ENCODE results near the gene HDAC4.

The HDAC4 gene

DNA sequence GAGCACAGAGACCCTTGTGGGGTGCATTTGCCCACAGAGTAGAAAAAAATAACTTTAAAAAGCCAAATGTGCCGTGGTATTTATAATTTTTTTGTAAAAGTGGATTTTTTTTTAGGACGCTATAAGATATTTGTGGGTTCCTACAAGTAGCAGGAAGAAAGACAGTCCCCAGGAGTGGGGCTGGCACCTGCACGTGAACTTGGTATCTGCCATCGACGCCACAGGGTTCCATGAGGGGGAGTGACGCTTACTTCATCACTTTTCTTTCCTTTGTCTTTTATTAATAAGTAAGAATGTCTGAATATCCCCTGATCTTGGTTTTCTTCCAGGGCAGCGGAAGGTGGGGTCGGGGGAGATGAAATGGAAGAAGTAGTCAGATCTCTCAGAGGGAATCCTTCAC lies 345.9 kb downstream of the HDAC4 start:
- H3K9me3 ChIP-seq (replicated peaks; ENCODE audit: low read length), result no peaks in the 10 kb centered on the region
- H3K27me3 ChIP-seq (ENCODE audit: control insufficient read depth, insufficient read depth, low read length), result no peaks in the 10 kb centered on the region
- no peak overlapping the region for H3K4me3 ChIP-seq (ENCODE audit: low read length)
- no peak overlapping the region for H3K4me2 ChIP-seq (ENCODE audit: low read length)
- peaks cover under 1% of the 10 kb centered on the region for H3K4me1 ChIP-seq (ENCODE audit: control insufficient read depth, insufficient read depth, low read length)
- H3K36me3 ChIP-seq (ENCODE audit: insufficient read depth, low read length), result no peaks in the 10 kb centered on the region
- H3K9ac ChIP-seq (ENCODE audit: low read depth, low read length), result no peak overlapping the region

DNA sequence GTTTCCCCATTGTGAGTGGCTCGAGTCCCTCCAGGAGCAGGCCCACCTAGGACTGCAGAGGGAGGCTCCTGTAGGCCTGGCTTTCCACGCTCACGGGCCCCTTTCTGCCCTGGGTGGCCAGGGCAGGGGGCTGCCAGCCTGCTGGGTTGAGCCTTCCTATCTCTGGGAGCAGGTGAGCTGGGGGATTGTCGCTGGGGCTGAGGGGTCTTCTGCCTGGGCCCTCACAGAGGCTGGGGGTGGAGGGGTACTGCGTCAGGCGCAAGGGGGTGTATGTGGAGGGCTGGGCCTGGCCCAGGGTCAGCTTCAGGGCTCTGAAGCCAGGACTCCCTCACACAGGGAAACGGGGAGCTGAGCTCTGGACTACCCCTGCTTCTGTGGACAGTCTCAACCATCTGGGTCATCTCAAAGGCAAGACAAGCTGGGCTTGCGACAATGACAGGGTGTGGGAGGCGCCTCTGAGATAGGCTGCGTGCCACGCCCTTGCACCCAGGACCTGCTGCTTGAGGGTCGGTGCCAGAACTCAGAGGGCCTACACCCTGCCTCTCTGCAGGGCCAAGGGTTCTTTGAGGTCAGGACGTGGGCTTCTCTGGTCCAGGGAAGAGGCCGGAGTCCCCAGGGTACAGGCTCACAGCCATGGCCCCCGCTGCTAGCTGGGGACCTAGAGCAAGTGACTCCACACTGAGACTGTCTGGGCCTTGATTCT lies 346.9 kb downstream of the HDAC4 start:
- H3K4me2 ChIP-seq (ENCODE audit: low read length), result no peak overlapping the region
- H3K4me1 ChIP-seq (ENCODE audit: control insufficient read depth, insufficient read depth, low read length), result peaks cover 11% of the 10 kb centered on the region
- H3K9me3 ChIP-seq (replicated peaks; ENCODE audit: low read length), result no peaks in the 10 kb centered on the region
- no peak overlapping the region for H3K4me3 ChIP-seq (ENCODE audit: low read length)
- H3K9ac ChIP-seq (ENCODE audit: low read depth, low read length), result no peak overlapping the region
- H3K36me3 ChIP-seq (ENCODE audit: insufficient read depth, low read length), result no peaks in the 10 kb centered on the region
- H3K27me3 ChIP-seq (ENCODE audit: control insufficient read depth, insufficient read depth, low read length), result no peaks in the 10 kb centered on the region

DNA sequence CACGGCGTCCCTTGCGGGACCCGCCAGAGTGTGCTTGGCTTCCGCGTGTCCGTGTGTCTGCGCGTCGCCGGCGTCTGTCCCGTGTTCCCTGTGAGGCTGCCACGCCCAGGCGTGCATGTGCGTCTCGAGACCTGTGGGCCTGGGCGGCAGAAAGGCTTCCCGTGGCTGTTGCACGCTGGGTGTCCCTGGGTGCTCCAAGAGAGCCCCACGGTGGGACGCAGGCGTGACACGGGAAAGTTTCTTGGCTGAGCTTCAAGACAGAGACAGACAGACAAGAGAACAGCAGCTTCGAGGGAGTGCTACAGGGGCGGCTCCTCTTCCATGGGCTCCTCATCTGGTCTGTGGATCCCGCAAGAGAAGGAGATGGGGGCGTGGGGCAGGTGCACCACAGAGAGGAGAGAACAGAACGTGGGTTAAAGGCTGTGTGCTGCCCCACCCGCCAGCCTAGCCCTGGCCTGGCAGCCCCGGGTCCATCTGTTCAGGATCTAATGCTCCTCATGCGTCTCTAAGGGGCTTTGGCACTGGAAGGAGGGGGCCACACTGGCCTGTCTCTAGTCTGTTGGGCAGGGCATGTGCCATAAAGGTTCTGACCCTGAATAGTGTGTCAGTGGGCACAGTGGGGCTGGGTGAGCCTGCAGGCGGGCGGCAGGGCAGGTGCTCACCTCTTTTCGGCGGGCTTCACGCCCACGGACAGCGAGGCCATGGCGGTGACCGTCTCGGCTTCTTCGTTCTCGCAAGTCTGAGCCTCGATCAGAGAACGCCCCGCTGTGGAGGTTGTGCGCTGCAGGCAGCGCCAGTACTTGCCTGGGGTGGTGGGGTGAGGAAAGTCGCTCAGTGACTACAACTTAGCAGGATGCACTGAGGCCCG lies 347.8 kb downstream of the HDAC4 start:
- H3K9me3 ChIP-seq (replicated peaks; ENCODE audit: low read length), result no peaks in the 10 kb centered on the region
- no peaks in the 10 kb centered on the region for H3K27me3 ChIP-seq (ENCODE audit: control insufficient read depth, insufficient read depth, low read length)
- no peaks in the 10 kb centered on the region for H3K36me3 ChIP-seq (ENCODE audit: insufficient read depth, low read length)
- no peak overlapping the region for H3K9ac ChIP-seq (ENCODE audit: low read depth, low read length)
- H3K4me1 ChIP-seq (ENCODE audit: control insufficient read depth, insufficient read depth, low read length), result peaks cover 13% of the 10 kb centered on the region
- H3K4me2 ChIP-seq (ENCODE audit: low read length), result no peak overlapping the region
- H3K4me3 ChIP-seq (ENCODE audit: low read length), result no peak overlapping the region

DNA sequence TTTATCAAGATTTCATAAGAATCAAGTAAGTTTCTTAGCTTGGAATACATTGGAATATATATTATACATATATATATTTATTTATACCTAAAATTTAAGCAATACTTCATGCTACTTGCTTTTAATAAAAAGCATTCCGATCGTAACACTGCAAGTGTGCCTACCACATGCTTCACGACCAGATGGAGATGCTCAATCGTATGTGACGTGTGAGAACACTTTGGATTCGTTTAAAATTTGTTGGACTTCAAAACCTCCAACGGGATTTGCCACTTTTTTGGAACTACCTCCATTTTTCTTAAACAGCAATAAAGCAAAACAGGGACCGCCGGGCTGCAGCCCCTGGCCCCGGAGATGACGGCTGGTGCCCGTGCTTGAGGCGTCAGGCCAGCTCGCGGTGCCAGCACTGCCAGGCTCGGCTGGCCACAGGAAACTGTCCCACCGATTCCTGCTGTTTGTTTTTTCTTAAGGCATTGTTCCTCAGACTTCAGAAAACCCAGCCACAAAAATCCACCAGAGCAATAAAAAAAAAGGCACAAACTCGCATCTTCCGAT lies 348.9 kb downstream of the HDAC4 start:
- no peak overlapping the region for H3K4me2 ChIP-seq (ENCODE audit: low read length)
- no peaks in the 10 kb centered on the region for H3K27me3 ChIP-seq (ENCODE audit: control insufficient read depth, insufficient read depth, low read length)
- H3K9me3 ChIP-seq (replicated peaks; ENCODE audit: low read length), result no peaks in the 10 kb centered on the region
- H3K9ac ChIP-seq (ENCODE audit: low read depth, low read length), result no peak overlapping the region
- H3K4me3 ChIP-seq (ENCODE audit: low read length), result no peak overlapping the region
- peaks cover 13% of the 10 kb centered on the region for H3K4me1 ChIP-seq (ENCODE audit: control insufficient read depth, insufficient read depth, low read length)
- H3K36me3 ChIP-seq (ENCODE audit: insufficient read depth, low read length), result no peaks in the 10 kb centered on the region

DNA sequence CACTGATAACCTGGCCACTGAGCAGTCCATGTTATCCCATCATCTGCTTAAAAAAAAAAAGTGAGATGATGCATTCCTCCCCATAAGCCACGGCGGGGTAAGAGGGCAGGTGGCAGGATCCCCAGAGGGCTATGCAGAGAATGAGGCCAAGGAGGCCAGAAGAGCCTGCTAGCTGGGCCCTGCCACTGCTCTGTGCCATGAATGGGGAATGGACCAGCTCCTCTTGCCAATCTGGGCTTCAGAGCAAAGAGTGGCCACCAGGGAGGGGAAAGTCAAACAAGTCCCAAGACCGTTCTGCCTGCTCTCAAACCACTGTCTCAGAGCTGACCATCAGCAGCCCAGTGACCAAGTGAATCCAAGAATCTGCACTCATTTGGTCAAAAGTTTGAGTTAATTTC lies 350.6 kb downstream of the HDAC4 start:
- Histone ChIP-seq H3K36me3 (ENCODE audit: insufficient read depth, low read length) (no peaks in the 10 kb centered on the region), H3K4me2 (ENCODE audit: low read length) (no peak overlapping the region), H3K4me1 (ENCODE audit: control insufficient read depth, insufficient read depth, low read length) (peaks cover 13% of the 10 kb centered on the region), H3K4me3 (ENCODE audit: low read length) (no peak overlapping the region), H3K27me3 (ENCODE audit: control insufficient read depth, insufficient read depth, low read length) (no peaks in the 10 kb centered on the region), H3K9me3 (replicated peaks; ENCODE audit: low read length) (no peaks in the 10 kb centered on the region), H3K9ac (ENCODE audit: low read depth, low read length) (no peak overlapping the region)

DNA sequence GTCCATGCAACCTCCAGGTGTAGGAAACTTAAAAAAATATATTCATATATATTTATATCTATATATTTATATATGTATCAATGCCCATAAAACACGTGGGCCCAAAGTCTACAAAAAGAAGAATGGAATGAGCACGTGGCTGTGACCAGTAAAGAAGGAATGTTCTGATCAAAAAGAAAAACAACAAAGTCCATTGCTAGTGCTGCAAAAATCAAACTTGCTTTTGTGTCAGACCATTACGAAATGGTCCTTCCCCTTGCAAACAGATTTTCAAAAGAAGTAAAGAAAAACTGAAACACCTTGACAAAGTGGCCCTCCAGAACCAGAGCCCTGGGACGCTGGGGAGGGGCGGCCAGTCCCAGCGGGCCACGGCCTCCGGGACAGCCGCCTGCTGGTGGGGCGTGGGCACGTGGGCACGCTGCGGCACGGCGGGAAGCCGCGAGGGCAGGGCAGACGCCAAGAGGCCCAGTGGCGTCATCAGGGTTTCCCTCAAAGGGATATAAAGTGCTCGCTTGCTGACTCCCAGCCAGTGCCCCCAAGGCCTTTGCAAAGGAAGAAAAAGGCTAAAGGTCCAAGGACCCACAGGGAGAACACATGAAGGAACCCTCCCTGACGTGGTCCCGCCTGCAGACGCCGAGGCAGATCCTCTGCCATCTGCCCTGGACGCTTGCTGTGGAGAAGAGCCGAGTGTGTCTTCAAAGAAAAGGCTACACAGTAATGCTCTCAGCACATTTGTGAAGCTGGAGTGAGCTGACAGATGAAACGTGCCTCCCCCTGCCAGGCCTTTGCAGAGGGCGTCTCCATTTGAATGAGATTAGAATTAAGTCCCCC lies 351.2 kb downstream of the HDAC4 start:
- H3K9ac ChIP-seq (ENCODE audit: low read depth, low read length), result no peak overlapping the region
- peak overlapping the region; percentile 47 for H3K4me2 ChIP-seq (ENCODE audit: low read length)
- no peaks in the 10 kb centered on the region for H3K27me3 ChIP-seq (ENCODE audit: control insufficient read depth, insufficient read depth, low read length)
- no peaks in the 10 kb centered on the region for H3K36me3 ChIP-seq (ENCODE audit: insufficient read depth, low read length)
- no peaks in the 10 kb centered on the region for H3K9me3 ChIP-seq (replicated peaks; ENCODE audit: low read length)
- peaks cover 13% of the 10 kb centered on the region for H3K4me1 ChIP-seq (ENCODE audit: control insufficient read depth, insufficient read depth, low read length)
- H3K4me3 ChIP-seq (ENCODE audit: low read length), result no peak overlapping the region

DNA sequence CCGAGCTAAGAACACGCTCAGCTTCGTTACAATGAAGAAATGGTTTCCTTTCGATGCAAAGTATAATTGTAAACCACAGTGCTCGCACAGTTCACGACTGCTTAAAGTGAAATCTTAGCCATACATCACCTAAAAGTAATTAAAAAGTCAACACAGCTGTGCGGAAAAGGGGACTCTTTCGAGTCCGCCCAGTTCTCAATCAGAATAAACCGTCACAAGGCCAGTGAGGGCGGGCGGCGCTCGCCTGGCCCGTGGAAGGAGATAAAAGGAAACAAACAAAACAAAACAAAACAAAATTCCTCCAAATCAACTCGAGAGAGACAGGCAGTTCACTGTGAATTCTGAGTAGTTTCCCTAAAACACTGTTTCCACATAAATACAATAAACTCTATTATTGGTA lies 352.1 kb downstream of the HDAC4 start:
- no peaks in the 10 kb centered on the region for H3K9me3 ChIP-seq (replicated peaks; ENCODE audit: low read length)
- no peaks in the 10 kb centered on the region for H3K36me3 ChIP-seq (ENCODE audit: insufficient read depth, low read length)
- peaks cover 13% of the 10 kb centered on the region for H3K4me1 ChIP-seq (ENCODE audit: control insufficient read depth, insufficient read depth, low read length)
- H3K4me2 ChIP-seq (ENCODE audit: low read length), result no peak overlapping the region
- no peak overlapping the region for H3K4me3 ChIP-seq (ENCODE audit: low read length)
- H3K27me3 ChIP-seq (ENCODE audit: control insufficient read depth, insufficient read depth, low read length), result no peaks in the 10 kb centered on the region
- H3K9ac ChIP-seq (ENCODE audit: low read depth, low read length), result no peak overlapping the region

DNA sequence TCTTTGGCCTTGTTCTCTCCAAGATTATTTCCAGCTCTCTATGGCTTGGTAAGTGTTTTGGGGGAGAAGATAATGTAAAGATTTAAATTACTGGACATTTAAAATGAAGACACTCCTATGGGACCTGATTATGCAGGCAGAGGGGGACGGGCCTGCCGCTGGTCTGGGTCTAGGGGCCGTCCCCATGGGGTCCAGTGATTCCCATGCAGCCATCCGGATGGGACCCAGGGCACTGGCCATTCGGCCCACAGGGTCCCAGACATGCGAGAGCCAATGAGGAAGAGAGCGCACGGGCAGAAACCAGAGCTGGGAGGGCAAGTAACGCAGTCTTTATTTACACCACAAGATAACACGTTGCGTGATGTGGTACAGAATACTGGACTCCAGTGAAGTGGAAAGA lies 353.0 kb downstream of the HDAC4 start:
- Histone ChIP-seq H3K27me3 (ENCODE audit: control insufficient read depth, insufficient read depth, low read length) (peaks cover 1% of the 10 kb centered on the region), H3K9me3 (replicated peaks; ENCODE audit: low read length) (no peaks in the 10 kb centered on the region), H3K36me3 (ENCODE audit: insufficient read depth, low read length) (no peaks in the 10 kb centered on the region), H3K4me1 (ENCODE audit: control insufficient read depth, insufficient read depth, low read length) (peaks cover 13% of the 10 kb centered on the region), H3K9ac (ENCODE audit: low read depth, low read length) (no peak overlapping the region), H3K4me3 (ENCODE audit: low read length) (no peak overlapping the region), H3K4me2 (ENCODE audit: low read length) (no peak overlapping the region)

DNA sequence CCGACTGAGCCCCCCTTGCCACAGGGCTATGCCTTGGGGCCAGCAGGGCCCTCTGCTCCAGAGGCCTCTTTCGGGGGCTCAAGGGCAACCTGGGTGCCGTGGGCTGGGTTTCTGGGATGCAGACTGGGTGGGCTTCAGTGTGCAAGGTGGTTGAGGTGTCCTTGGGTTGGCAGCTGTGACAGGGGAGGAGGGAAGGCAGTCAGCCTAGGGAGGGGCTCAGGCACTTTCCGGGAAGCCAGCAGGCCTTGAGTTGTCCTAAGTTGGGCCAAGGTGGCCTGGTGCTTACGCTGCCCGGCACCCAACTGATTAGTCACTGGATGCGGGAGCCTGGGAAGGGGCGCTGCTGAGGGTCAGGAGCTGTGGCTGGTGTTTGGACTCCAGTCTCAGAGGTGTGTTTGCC lies 353.4 kb downstream of the HDAC4 start:
- Histone ChIP-seq H3K27me3 (ENCODE audit: control insufficient read depth, insufficient read depth, low read length) (peaks cover 6% of the 10 kb centered on the region), H3K4me1 (ENCODE audit: control insufficient read depth, insufficient read depth, low read length) (peaks cover 13% of the 10 kb centered on the region), H3K4me3 (ENCODE audit: low read length) (no peak overlapping the region), H3K4me2 (ENCODE audit: low read length) (no peak overlapping the region), H3K36me3 (ENCODE audit: insufficient read depth, low read length) (no peaks in the 10 kb centered on the region), H3K9me3 (replicated peaks; ENCODE audit: low read length) (no peaks in the 10 kb centered on the region), H3K9ac (ENCODE audit: low read depth, low read length) (no peak overlapping the region)

DNA sequence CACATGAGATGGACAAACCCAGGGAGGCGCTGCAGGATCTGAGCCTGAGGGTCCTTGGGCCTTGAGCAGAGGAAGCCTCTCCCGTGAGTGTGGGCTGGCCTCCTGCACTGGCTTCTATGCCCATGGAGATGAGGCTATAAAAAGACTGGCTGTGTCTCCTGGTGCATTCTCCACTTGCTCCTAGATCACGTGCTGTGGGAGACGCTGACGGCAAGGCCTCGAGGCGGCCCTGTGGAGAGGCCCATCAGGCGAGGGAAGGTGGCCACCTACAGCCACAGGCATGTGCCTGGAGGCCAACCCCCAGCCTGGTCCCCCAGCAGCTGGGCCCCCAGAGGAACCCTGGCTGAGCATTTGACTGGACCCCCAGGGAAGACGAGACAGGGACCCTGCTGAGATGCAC lies 354.0 kb downstream of the HDAC4 start:
- peaks cover 13% of the 10 kb centered on the region for H3K4me1 ChIP-seq (ENCODE audit: control insufficient read depth, insufficient read depth, low read length)
- H3K36me3 ChIP-seq (ENCODE audit: insufficient read depth, low read length), result no peaks in the 10 kb centered on the region
- H3K4me2 ChIP-seq (ENCODE audit: low read length), result no peak overlapping the region
- no peak overlapping the region for H3K9ac ChIP-seq (ENCODE audit: low read depth, low read length)
- no peak overlapping the region for H3K4me3 ChIP-seq (ENCODE audit: low read length)
- no peaks in the 10 kb centered on the region for H3K9me3 ChIP-seq (replicated peaks; ENCODE audit: low read length)
- peaks cover 6% of the 10 kb centered on the region for H3K27me3 ChIP-seq (ENCODE audit: control insufficient read depth, insufficient read depth, low read length)

DNA sequence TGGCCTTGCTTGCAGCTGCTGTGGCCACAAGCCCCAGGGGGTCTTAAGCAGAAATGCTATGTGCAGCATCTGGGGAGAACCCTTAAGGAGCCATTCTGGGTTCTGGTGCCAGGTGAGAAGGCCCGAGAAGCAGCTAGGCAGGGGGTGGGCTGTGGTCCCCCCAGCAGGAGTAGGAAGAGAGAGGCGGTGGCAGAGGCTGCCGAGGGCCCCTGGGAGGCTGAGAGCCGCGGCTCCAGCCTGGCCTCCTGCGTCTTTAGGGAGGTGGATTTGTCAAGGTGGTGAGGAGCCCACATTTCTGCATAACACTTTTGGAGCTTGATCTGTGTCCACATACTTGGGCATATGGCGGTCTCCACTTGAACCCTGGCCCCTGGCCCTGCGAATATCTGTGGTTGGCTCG lies 356.5 kb downstream of the HDAC4 start:
- H3K4me2 ChIP-seq (ENCODE audit: low read length), result no peak overlapping the region
- no peak overlapping the region for H3K4me3 ChIP-seq (ENCODE audit: low read length)
- no peak overlapping the region for H3K9ac ChIP-seq (ENCODE audit: low read depth, low read length)
- H3K27me3 ChIP-seq (ENCODE audit: control insufficient read depth, insufficient read depth, low read length), result peaks cover 6% of the 10 kb centered on the region
- no peaks in the 10 kb centered on the region for H3K9me3 ChIP-seq (replicated peaks; ENCODE audit: low read length)
- H3K4me1 ChIP-seq (ENCODE audit: control insufficient read depth, insufficient read depth, low read length), result peaks cover 7% of the 10 kb centered on the region
- no peaks in the 10 kb centered on the region for H3K36me3 ChIP-seq (ENCODE audit: insufficient read depth, low read length)

Measured in skeletal muscle satellite cell (primary cell).